ENCODE data around the gene PDE4C.

Gene PDE4C

GRCh38 chr19:18205200-18205892 lies 20.9 kb downstream of the PDE4C start:
- DNase-seq (ENCODE audit: insufficient read length, low spot score) (no peak), FAIRE-seq (no peak)
- TF ChIP-seq CTCF (IDR thresholded peaks at IDR 0.05; ENCODE audit: insufficient read depth, missing control alignments), result no peak

GRCh38 chr19:18204394-18205199 lies 21.6 kb downstream of the PDE4C start:
- FAIRE-seq, result no peak
- no peak for DNase-seq (ENCODE audit: insufficient read length, low spot score)
- no peak for TF ChIP-seq CTCF (IDR thresholded peaks at IDR 0.05; ENCODE audit: insufficient read depth, missing control alignments)

- DNase-seq (ENCODE audit: insufficient read length, low spot score), result peak; percentile 89
- no peak for TF ChIP-seq CTCF (IDR thresholded peaks at IDR 0.05; ENCODE audit: insufficient read depth, missing control alignments)
- FAIRE-seq, result no peak
Observed at GRCh38 chr19:18203863-18204393, 22.3 kb downstream of the PDE4C start, which contains the start of gene RAB3A. Gene RAB3A (minus strand): TSS chr19:18204042. CDS start chr19:18202740, 1,302 bp downstream.

- no peak for DNase-seq (ENCODE audit: insufficient read length, low spot score)
- no peak for FAIRE-seq
- no peak for TF ChIP-seq CTCF (IDR thresholded peaks at IDR 0.05; ENCODE audit: insufficient read depth, missing control alignments)
Observed at GRCh38 chr19:18203408-18203862, 22.8 kb downstream of the PDE4C start.

GRCh38 chr19:18202778-18203407 lies 23.3 kb downstream of the PDE4C start:
- peak; percentile 21 for DNase-seq (ENCODE audit: insufficient read length, low spot score)
- peak; percentile 39 for TF ChIP-seq CTCF (IDR thresholded peaks at IDR 0.05; ENCODE audit: insufficient read depth, missing control alignments)
- no peak for FAIRE-seq

GRCh38 chr19:18202397-18202777 lies 23.9 kb downstream of the PDE4C start:
- no peak for FAIRE-seq

More at GRCh38 chr19:18202397-18202777, 23.9 kb downstream of the PDE4C start:
- TF ChIP-seq CTCF (IDR thresholded peaks at IDR 0.05; ENCODE audit: insufficient read depth, missing control alignments), result no peak
- no peak for DNase-seq (ENCODE audit: insufficient read length, low spot score)

All from D721Med (cell line).